ENCODE measurements around the gene PIAS3.
A peak's percentile ranks its signal among the peaks of the same experiment; 100 is the strongest.

Gene PIAS3

GRCh38 chr1:145886390-145886789 is 27.5 kb upstream of the PIAS3 start:
- H3K27me3 Mint-ChIP-seq = peaks cover 28% of the 10 kb centered on the region
- no peak overlapping the region for H3K27ac Mint-ChIP-seq
- H3K36me3 Mint-ChIP-seq (ENCODE audit: low read depth) = no peaks in the 10 kb centered on the region
- peaks cover 19% of the 10 kb centered on the region for H3K4me1 Mint-ChIP-seq (ENCODE audit: low read depth)
- no peaks in the 10 kb centered on the region for H3K9me3 Mint-ChIP-seq
- peak overlapping the region; percentile 81 for H3K4me3 Mint-ChIP-seq

GRCh38 chr1:145885738-145886287 is 26.9 kb upstream of the PIAS3 start, which contains the start of gene ANKRD35:
Gene ANKRD35, minus strand, starts transcription at chr1:145885866. Its CDS starts 108 bp downstream, at chr1:145885758.
- H3K36me3 Mint-ChIP-seq (ENCODE audit: low read depth) = no peaks in the 10 kb centered on the region
- peaks cover 28% of the 10 kb centered on the region for H3K27me3 Mint-ChIP-seq
- H3K4me3 Mint-ChIP-seq = peak within 1 kb of the TSS; percentile 81
- no peak within 1 kb of the TSS for H3K27ac Mint-ChIP-seq
- no peaks in the 10 kb centered on the region for H3K9me3 Mint-ChIP-seq
- H3K4me1 Mint-ChIP-seq (ENCODE audit: low read depth) = peaks cover 19% of the 10 kb centered on the region

GRCh38 chr1:145884675-145885074 is 25.8 kb upstream of the PIAS3 start:
- Mint-ChIP-seq H3K27me3 (peaks cover 28% of the 10 kb centered on the region), H3K4me3 (peak overlapping the region; percentile 81), H3K36me3 (ENCODE audit: low read depth) (no peaks in the 10 kb centered on the region), H3K9me3 (no peaks in the 10 kb centered on the region), H3K4me1 (ENCODE audit: low read depth) (peaks cover 19% of the 10 kb centered on the region), H3K27ac (no peak overlapping the region)

- peaks cover 1% of the 10 kb centered on the region for H3K4me1 Mint-ChIP-seq (ENCODE audit: low read depth)
- no peak overlapping the region for H3K27ac Mint-ChIP-seq
- peaks cover 33% of the 10 kb centered on the region for H3K27me3 Mint-ChIP-seq
- no peaks in the 10 kb centered on the region for H3K36me3 Mint-ChIP-seq (ENCODE audit: low read depth)
- no peak overlapping the region for H3K4me3 Mint-ChIP-seq
- no peaks in the 10 kb centered on the region for H3K9me3 Mint-ChIP-seq
These were observed 20.9 kb upstream of the PIAS3 start for GRCh38 chr1:145879775-145880174.

- Mint-ChIP-seq H3K4me3 (no peak overlapping the region), H3K9me3 (no peaks in the 10 kb centered on the region), H3K4me1 (ENCODE audit: low read depth) (no peaks in the 10 kb centered on the region), H3K36me3 (ENCODE audit: low read depth) (no peaks in the 10 kb centered on the region), H3K27me3 (peaks cover 22% of the 10 kb centered on the region), H3K27ac (no peak overlapping the region)
These were observed 19.8 kb upstream of the PIAS3 start for GRCh38 chr1:145878724-145879123.

- no peaks in the 10 kb centered on the region for H3K9me3 Mint-ChIP-seq
- peaks cover 1% of the 10 kb centered on the region for H3K4me1 Mint-ChIP-seq (ENCODE audit: low read depth)
- H3K27ac Mint-ChIP-seq = no peak overlapping the region
- H3K27me3 Mint-ChIP-seq = peaks cover 19% of the 10 kb centered on the region
- no peak overlapping the region for H3K4me3 Mint-ChIP-seq
- H3K36me3 Mint-ChIP-seq (ENCODE audit: low read depth) = no peaks in the 10 kb centered on the region
These were observed 19.1 kb upstream of the PIAS3 start for GRCh38 chr1:145877923-145878486.

GRCh38 chr1:145874646-145875045 is 15.8 kb upstream of the PIAS3 start:
- H3K4me3 Mint-ChIP-seq = no peak overlapping the region
- no peaks in the 10 kb centered on the region for H3K9me3 Mint-ChIP-seq
- H3K27ac Mint-ChIP-seq = no peak overlapping the region
- H3K27me3 Mint-ChIP-seq = peaks cover 24% of the 10 kb centered on the region
- H3K4me1 Mint-ChIP-seq (ENCODE audit: low read depth) = peaks cover 19% of the 10 kb centered on the region
- no peaks in the 10 kb centered on the region for H3K36me3 Mint-ChIP-seq (ENCODE audit: low read depth)

- H3K27me3 Mint-ChIP-seq = peaks cover 21% of the 10 kb centered on the region
- peak overlapping the region; percentile 67 for H3K4me3 Mint-ChIP-seq
- H3K9me3 Mint-ChIP-seq = no peaks in the 10 kb centered on the region
- H3K36me3 Mint-ChIP-seq (ENCODE audit: low read depth) = no peaks in the 10 kb centered on the region
- peaks cover 19% of the 10 kb centered on the region for H3K4me1 Mint-ChIP-seq (ENCODE audit: low read depth)
- H3K27ac Mint-ChIP-seq = peak overlapping the region; percentile 64
These were observed 13.4 kb upstream of the PIAS3 start for GRCh38 chr1:145871994-145872924.

GRCh38 chr1:145868232-145868631 is 9.4 kb upstream of the PIAS3 start:
- Mint-ChIP-seq H3K27me3 (peaks cover 27% of the 10 kb centered on the region), H3K9me3 (no peaks in the 10 kb centered on the region), H3K27ac (no peak overlapping the region), H3K4me3 (no peak overlapping the region), H3K36me3 (ENCODE audit: low read depth) (no peaks in the 10 kb centered on the region), H3K4me1 (ENCODE audit: low read depth) (peaks cover 19% of the 10 kb centered on the region)

GRCh38 chr1:145863282-145864018 is 4.6 kb upstream of the PIAS3 start:
- H3K27me3 Mint-ChIP-seq = peaks cover 14% of the 10 kb centered on the region
- H3K9me3 Mint-ChIP-seq = no peaks in the 10 kb centered on the region
- H3K27ac Mint-ChIP-seq = no peak overlapping the region
- H3K36me3 Mint-ChIP-seq (ENCODE audit: low read depth) = no peaks in the 10 kb centered on the region
- H3K4me3 Mint-ChIP-seq = no peak overlapping the region
- H3K4me1 Mint-ChIP-seq (ENCODE audit: low read depth) = no peaks in the 10 kb centered on the region

- Mint-ChIP-seq H3K27me3 (peaks cover 7% of the 10 kb centered on the region), H3K4me1 (ENCODE audit: low read depth) (peaks cover 9% of the 10 kb centered on the region), H3K36me3 (ENCODE audit: low read depth) (peaks cover 14% of the 10 kb centered on the region), H3K27ac (peak overlapping the region; percentile 85), H3K9me3 (no peaks in the 10 kb centered on the region), H3K4me3 (peak overlapping the region; percentile 97)
These were observed 676 bp upstream of the PIAS3 start for GRCh38 chr1:145859491-145860023.

- peak overlapping the region; percentile 3 for H3K27ac Mint-ChIP-seq
These were observed 512 bp downstream of the PIAS3 start for GRCh38 chr1:145858238-145858900.

GRCh38 chr1:145857170-145857569 is 1.7 kb downstream of the PIAS3 start:
- H3K9me3 Mint-ChIP-seq = no peaks in the 10 kb centered on the region
- no peaks in the 10 kb centered on the region for H3K27me3 Mint-ChIP-seq
- no peak overlapping the region for H3K27ac Mint-ChIP-seq
- peaks cover 23% of the 10 kb centered on the region for H3K36me3 Mint-ChIP-seq (ENCODE audit: low read depth)
- no peak overlapping the region for H3K4me3 Mint-ChIP-seq
- H3K4me1 Mint-ChIP-seq (ENCODE audit: low read depth) = peaks cover 9% of the 10 kb centered on the region

More at GRCh38 chr1:145858238-145858900, 512 bp downstream of the PIAS3 start:
- Mint-ChIP-seq H3K4me1 (ENCODE audit: low read depth) (peaks cover 9% of the 10 kb centered on the region), H3K9me3 (no peaks in the 10 kb centered on the region), H3K27me3 (no peaks in the 10 kb centered on the region), H3K4me3 (peak overlapping the region; percentile 97), H3K36me3 (ENCODE audit: low read depth) (peaks cover 16% of the 10 kb centered on the region)

- Mint-ChIP-seq H3K36me3 (ENCODE audit: low read depth) (peaks cover 34% of the 10 kb centered on the region), H3K4me1 (ENCODE audit: low read depth) (peaks cover 9% of the 10 kb centered on the region), H3K9me3 (no peaks in the 10 kb centered on the region), H3K27me3 (no peaks in the 10 kb centered on the region), H3K27ac (no peak overlapping the region), H3K4me3 (no peak overlapping the region)
These were observed 3.4 kb downstream of the PIAS3 start for GRCh38 chr1:145855426-145855948.
